Posterior vena cava (tissue), 2 donors: ENCODE data around the gene COLEC11. TPM values are rescaled to one million over a fixed set of nuclear protein-coding genes. Genes with fewer than 3 reads are reported as not detected.
A peak's percentile ranks its signal among the peaks of the same experiment; 100 is the strongest.
"Not testable (repeated sequence)": the region's sequence is repeated elsewhere in the genome, so short reads cannot be mapped to it uniquely, and the experiment has no call there.

Experiments used
- DNase-seq: peaks from one replicate; pipeline ENCODE4 v3.0.0-alpha.2; 2020; ENCODE audit warnings: low spot score
- intact Hi-C, 2 donors: fragments of 100-400 bp; cut with DNase I; formaldehyde crosslinking; loops; one replicate each; pipeline versions ENCODE4 v1.14.1 to v1.14.2; 2022 to 2023
- total RNA-seq, 2 donors: library from RNA; stranded (reverse); fragmentation: NEBNext Ultra II Directional; extraction: Animal tissue kit (Norgen Biotek cat#: 25700); gene quantifications; one replicate each; pipeline ENCODE4 v1.2.1, GENCODE V29; 2021
- donor health status: DM: yes; HTN: yes; CAD: no.
- donor health status: DM: yes; HTN: yes; CAD: no.

Gene COLEC11
- total RNA-seq, 2 donors from 2014 or later: 0.71 to 3.8 TPM

DNA sequence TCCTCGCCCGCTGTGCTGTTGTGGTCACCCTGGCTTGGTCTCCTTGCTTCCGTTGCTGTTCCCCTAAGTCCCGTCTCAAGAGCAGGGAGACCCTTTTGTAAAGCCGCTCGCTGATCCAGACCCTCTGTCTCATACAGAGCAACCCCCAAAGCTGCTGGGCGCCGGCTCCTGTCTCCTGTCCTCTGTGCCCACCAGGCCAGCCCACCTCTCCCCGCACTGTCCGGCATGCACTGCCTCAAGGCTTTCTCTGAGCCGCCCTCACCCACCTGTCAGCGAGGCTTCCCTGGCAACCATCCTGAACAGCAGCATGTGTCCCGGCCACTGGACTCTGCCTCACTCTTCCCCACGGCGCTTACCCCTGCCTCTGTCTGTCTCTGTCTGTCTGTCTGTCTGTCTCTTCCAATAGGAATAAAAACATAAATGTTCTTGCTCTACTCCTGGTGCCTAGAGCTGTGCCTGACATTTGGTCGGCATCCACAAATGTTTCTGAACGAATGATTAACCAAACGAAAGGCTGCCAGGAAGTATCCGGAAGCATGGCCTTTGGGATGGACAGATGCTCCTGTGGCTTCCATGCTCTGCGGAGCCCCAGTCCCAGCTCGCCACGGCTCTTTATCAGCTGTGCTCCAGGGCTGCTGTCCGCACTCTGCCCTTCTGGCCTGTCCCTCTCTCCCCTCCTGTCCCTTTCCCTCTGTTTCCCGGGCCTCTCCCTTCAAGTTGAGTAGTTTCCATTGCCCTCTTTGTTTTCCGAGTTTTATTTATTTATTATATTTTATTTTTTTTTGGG lies 7.8 kb downstream of the COLEC11 start:
- DNase-seq: peak; percentile 81
- intact Hi-C loops: no loop called here

- intact Hi-C loops: no loop called here
- DNase-seq: peak; percentile 54
These were observed 8.8 kb downstream of the COLEC11 start for GRCh38 chr2:3603536-3604206.

DNA sequence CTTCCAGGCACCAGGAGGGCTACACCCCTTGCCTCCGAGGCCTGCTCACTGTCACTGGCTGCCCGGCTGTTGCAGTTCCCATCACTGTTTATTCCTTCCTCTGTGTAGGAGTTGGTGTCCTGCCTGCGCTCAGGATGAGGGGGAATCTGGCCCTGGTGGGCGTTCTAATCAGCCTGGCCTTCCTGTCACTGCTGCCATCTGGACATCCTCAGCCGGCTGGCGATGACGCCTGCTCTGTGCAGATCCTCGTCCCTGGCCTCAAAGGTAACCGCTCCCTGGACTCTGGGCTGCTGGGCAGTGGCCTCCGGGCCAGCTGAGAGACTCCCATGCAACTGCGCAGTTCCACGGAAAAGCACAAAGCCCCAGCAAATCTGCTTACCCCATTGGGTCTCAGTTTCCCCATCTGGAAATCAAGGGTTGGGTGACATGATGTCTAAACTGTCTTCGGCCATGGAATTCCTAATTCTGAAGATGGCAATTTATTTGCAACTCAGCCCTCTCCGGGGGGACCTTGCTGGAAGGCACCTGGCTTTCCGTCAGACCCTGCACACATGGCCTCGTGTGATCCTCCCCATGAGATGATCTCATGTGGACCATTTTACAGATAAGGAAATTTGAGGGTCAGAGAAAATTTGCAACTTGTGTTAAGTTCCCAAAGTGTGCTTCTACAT lies 9.4 kb downstream of the COLEC11 start:
- peak; percentile 66 for DNase-seq
- intact Hi-C loops: no loop called here

GRCh38 chr2:3604991-3605961 lies 10.4 kb downstream of the COLEC11 start:
- intact Hi-C loops: no loop called here
- DNase-seq: peak; percentile 80

GRCh38 chr2:3606028-3606369 lies 11.1 kb downstream of the COLEC11 start:
- DNase-seq: no peak
- intact Hi-C loops: no loop called here

DNA sequence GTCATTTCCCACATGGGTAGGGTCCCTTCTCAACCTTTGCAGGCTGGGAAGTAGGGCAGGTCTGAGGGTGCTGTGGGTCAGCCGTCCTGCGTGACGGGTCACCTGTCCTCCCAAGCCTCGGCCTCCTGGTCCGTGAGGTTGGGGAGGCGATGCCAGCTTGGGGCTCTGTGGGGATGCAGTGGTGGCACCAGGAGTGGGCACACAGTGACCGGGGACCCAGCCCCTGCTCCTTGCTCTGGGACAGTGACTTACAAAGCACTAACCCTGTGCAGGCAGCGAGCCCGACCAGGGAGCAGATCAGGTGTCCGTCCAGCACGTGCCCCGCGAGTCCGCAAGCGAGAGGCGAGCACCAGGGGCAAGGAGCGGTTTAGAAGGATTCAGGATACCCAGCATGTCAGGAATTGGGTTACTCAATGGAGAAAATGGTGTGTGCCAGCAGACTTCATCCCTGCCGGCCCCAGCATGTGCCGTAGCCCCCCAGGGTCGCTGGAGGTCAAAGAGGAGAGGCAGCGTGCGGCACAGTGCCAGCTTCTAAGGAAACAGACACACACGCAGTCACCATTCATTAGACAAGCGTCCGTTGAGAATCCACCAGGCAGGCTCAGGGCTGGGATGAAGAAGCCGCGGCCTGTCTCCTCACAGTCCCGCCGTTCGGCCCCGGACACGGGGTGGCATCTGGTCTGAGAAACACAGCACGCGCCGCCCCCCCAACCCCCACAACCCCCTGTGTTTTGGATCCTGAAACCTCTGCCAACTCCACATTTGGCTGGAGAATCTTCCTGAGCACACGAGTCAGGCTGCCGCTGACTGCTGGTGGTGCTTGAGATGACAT lies 11.7 kb downstream of the COLEC11 start:
- peak; percentile 79 for DNase-seq
- intact Hi-C loops: no loop called here

- intact Hi-C loops: no loop called here
- DNase-seq: peak; percentile 69
These were observed 13.7 kb downstream of the COLEC11 start for GRCh38 chr2:3608373-3609278.

DNA sequence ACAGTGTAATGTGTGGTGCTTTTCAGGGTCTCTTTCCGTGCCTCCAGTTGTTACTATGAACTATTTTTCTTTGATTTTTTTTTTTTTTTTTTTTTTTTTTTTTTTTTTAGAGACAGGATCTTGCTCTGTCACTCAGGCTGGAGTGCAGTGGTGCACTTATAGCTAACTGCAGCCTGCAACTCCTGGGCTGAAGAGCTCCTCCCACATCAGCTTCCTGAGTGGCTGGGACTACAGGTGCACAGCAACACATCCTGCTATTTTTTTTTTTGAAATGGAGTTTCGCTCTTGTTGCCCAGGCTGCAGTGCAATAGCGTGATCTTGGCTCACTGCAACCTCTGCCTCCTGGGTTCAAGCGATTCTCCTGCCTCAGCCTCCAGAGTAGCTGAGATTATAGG lies 14.4 kb downstream of the COLEC11 start:
- intact Hi-C loops, DNase-seq: not testable (repeated sequence)

GRCh38 chr2:3610415-3610814 lies 15.5 kb downstream of the COLEC11 start:
- intact Hi-C loops: no loop called here
- peak; percentile 43 for DNase-seq

GRCh38 chr2:3610881-3611505 lies 16.1 kb downstream of the COLEC11 start:
- intact Hi-C loops: no loop called here
- DNase-seq: peak; percentile 58

DNA sequence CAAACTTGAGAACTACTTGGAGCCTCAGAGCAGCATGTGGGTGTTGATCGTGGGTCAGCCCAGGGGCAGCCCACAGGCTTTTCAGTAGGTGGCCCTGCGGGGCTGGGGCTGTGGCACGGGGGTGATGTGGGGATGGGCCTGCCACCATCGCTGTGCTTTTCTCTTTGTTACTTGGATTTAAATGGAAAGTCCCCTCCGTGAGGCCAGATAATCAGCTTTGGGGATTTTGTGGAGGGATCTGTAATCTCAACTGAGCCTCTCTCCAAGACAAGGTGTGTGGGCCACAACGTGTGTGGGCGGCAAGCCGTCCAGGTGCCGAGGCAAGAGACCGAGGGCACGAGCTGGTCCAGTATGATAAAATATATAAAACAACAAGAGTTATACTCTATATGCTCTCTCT lies 16.7 kb downstream of the COLEC11 start:
- intact Hi-C loops: no loop called here
- no peak for DNase-seq

- intact Hi-C loops: no loop called here
- peak; percentile 78 for DNase-seq
These were observed 18.0 kb downstream of the COLEC11 start for GRCh38 chr2:3612639-3613523.

DNA sequence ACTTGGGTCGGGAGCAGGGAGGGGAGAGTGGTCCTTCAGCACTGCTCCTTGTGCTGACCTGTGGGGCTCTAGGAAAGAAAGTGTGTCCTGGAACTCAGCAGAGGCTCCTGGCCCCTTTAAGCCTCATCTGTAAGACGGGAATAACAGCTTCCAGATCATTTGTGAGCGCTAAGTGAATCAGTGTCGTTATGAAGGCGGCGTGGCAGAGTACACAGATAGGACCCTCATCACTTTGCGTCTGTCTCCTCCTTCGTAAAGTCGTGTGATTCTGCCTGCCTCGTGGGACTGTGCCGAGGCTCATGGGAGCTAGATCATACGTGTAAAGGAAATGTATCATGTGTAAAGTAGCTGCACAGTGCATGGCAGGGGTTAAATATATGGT lies 18.6 kb downstream of the COLEC11 start:
- intact Hi-C loops: no loop called here

GRCh38 chr2:3614743-3615142 lies 19.8 kb downstream of the COLEC11 start:
- DNase-seq, intact Hi-C loops: not testable (repeated sequence)

More for the DNA sequence above, 18.6 kb downstream of the COLEC11 start:
- DNase-seq: no peak

GRCh38 chr2:3615541-3616200 lies 20.8 kb downstream of the COLEC11 start:
- DNase-seq: peak; percentile 38
- intact Hi-C loops: not testable (repeated sequence)
